Measurements from ENCODE around the gene KCNJ15.

- TF ChIP-seq POLR2AphosphoS5 (IDR thresholded peaks at IDR 0.05; ENCODE audit: low read depth, low read length) (no peak), POLR2A (IDR thresholded peaks at IDR 0.05; ENCODE audit: low read depth, low read length) (no peak), SPI1 (IDR thresholded peaks at IDR 0.05; ENCODE audit: low read depth, low read length) (no peak), POU2F2 (IDR thresholded peaks at IDR 0.05; ENCODE audit: low read depth, low read length) (no peak), TAF1 (IDR thresholded peaks at IDR 0.05; ENCODE audit: low read depth, low read length) (no peak)
These were observed 72.4 kb downstream of the KCNJ15 start for GRCh38 chr21:38329162-38329561.

Measured in GM12891 (cell line).